ENCODE measurements around the gene TM7SF2.

DNA sequence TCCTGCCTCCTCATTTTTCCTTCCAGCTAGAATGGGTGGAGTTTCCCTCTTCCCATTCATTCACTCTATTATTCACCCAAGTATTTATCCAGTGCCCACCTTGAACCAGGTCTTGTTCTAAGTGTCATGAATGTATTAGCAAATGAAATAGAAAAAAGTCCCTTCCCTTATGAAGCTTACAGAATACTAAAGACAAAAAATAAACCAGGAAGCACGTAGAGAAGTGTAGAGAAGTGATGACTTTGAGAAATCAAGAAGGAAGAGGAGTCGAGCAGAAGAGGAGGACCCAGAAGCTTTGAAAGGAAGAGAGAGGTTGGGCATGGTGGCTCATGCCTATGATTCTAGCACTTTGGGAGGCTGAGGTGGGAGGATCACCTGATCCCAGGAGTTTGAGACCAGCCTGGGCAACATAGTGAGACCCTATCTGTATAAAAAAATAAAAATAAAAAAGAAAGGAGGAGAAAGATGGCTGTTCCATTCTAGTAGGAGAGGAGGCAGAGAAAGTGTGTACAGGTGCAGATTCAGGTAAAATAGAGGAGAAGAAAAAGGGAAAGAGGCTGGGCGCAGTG is 39.7 kb downstream of the TM7SF2 start:
- no peak for TF ChIP-seq EZH2phosphoT487 (IDR thresholded peaks at IDR 0.05; ENCODE audit: low read length)
- TF ChIP-seq, protein P1, sequence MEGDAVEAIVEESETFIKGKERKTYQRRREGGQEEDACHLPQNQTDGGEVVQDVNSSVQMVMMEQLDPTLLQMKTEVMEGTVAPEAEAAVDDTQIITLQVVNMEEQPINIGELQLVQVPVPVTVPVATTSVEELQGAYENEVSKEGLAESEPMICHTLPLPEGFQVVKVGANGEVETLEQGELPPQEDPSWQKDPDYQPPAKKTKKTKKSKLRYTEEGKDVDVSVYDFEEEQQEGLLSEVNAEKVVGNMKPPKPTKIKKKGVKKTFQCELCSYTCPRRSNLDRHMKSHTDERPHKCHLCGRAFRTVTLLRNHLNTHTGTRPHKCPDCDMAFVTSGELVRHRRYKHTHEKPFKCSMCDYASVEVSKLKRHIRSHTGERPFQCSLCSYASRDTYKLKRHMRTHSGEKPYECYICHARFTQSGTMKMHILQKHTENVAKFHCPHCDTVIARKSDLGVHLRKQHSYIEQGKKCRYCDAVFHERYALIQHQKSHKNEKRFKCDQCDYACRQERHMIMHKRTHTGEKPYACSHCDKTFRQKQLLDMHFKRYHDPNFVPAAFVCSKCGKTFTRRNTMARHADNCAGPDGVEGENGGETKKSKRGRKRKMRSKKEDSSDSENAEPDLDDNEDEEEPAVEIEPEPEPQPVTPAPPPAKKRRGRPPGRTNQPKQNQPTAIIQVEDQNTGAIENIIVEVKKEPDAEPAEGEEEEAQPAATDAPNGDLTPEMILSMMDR (IDR thresholded peaks at IDR 0.05; ENCODE audit: low read length) = no peak
- no peak for TF ChIP-seq EZH2 (optimal IDR thresholded peaks at IDR 0.05; ENCODE audit: low read depth, low read length)

Data from MM.1S (cell line).